Urinary bladder (tissue), 4 donors: Measurements from ENCODE around the gene HYPK. TPM values are rescaled to one million over a fixed set of nuclear protein-coding genes. Genes with fewer than 3 reads are reported as not detected.
"Not testable (repeated sequence)": the region's sequence is repeated elsewhere in the genome, so short reads cannot be mapped to it uniquely, and the experiment has no call there.

Experiments
- DNase-seq: peaks from one replicate; pipeline ENCODE4 v3.0.0-alpha.2; 2015; ENCODE audit errors: extremely low spot score
- H3K27ac ChIP-seq: one replicate; pipeline ENCODE4 v1.5.1; 2013; ENCODE audit warnings: low read depth, mild to moderate bottlenecking, moderate library complexity
- H3K36me3 ChIP-seq: one replicate; pipeline ENCODE4 v1.6.1; 2013; ENCODE audit warnings: mild to moderate bottlenecking, moderate library complexity; ENCODE audit not compliant: insufficient read depth
- H3K4me1 ChIP-seq: one replicate; pipeline ENCODE4 v1.6.1; 2013; ENCODE audit warnings: mild to moderate bottlenecking, moderate library complexity; ENCODE audit not compliant: insufficient read depth
- H3K4me3 ChIP-seq: one replicate; pipeline ENCODE4 v1.5.1; 2013; ENCODE audit warnings: low read depth, low read length
- WGBS: extraction: QIAGEN DNeasy Blood & Tissue Kit; methylation state at CpG from one replicate; pipeline ENCODE4 v1.1.7; 2013; 5-methylcytosine and 5-hydroxymethylcytosine counted together
- polyA plus RNA-seq: library from polyadenylated mRNA; stranded (reverse); fragments of 200-250 nt; gene quantifications from one replicate; pipeline ENCODE4 v1.2.3, GENCODE V29; 2013
- total RNA-seq: library from RNA; depleted of rRNA; stranded (reverse); fragments of >200 nt; gene quantifications from one replicate; pipeline ENCODE4 v1.2.3, GENCODE V29; 2014
- donor health status: healthy with polysubstance abuse.
- donor health status: healthy.

The HYPK gene
- total and polyA plus RNA-seq, 2 donors: 5.3 to 11.9 TPM

GRCh38 chr15:43808960-43809678 is 8.7 kb downstream of the HYPK start:
- H3K27ac ChIP-seq: no peak overlapping the region
- peaks cover 13% of the 10 kb centered on the region for H3K36me3 ChIP-seq
- DNase-seq: no peak
- no peaks in the 10 kb centered on the region for H3K4me1 ChIP-seq
- 90% methylated on average over 6 of the region's 6 CpGs for WGBS
- no peak overlapping the region for H3K4me3 ChIP-seq

DNA sequence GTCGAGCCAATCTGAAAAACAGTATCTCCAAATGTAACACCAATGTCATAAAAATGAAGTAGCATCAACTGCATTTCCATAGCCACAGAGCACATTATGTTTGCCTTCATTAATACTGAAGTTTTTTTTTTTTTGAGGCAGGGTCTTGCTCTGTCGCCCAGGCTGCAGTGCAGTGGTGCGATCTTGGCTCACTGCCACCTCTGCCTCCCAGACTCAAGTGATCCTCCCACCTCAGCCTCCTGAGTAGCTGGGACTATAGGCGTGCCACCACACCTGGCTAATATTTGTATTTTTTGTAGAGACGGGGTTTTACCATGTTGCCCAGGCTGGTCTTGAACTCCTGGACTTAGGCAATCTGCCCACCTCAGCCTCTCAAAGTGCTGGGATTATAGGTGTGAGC is 14.7 kb downstream of the HYPK start:
- WGBS: 94% methylated on average over 5 of the region's 5 CpGs
- not testable (repeated sequence) for H3K36me3 ChIP-seq

GRCh38 chr15:43821505-43821904 is 21.1 kb downstream of the HYPK start:
- DNase-seq: no peak
- H3K4me1 ChIP-seq: no peaks in the 10 kb centered on the region
- no peak overlapping the region for H3K4me3 ChIP-seq
- 26% methylated on average over 3 of the region's 3 CpGs for WGBS
- peaks cover 2% of the 10 kb centered on the region for H3K36me3 ChIP-seq
- H3K27ac ChIP-seq: no peak overlapping the region

More for the DNA sequence above, 14.7 kb downstream of the HYPK start:
- H3K27ac ChIP-seq, H3K4me1 ChIP-seq, DNase-seq, H3K4me3 ChIP-seq: not testable (repeated sequence)

GRCh38 chr15:43824302-43825246 is 24.2 kb downstream of the HYPK start, which contains the start of gene MFAP1:
Gene MFAP1 (minus strand): TSS chr15:43824690. CDS start chr15:43824569, 121 bp downstream.
- peak within 1 kb of the TSS; percentile 92 for H3K27ac ChIP-seq
- no peaks in the 10 kb centered on the region for H3K4me1 ChIP-seq
- 9% methylated on average over 46 of the region's 46 CpGs for WGBS
- peak; percentile 95 for DNase-seq
- peak within 1 kb of the TSS; percentile 70 for H3K4me3 ChIP-seq
- H3K36me3 ChIP-seq: no peaks in the 10 kb centered on the region

DNA sequence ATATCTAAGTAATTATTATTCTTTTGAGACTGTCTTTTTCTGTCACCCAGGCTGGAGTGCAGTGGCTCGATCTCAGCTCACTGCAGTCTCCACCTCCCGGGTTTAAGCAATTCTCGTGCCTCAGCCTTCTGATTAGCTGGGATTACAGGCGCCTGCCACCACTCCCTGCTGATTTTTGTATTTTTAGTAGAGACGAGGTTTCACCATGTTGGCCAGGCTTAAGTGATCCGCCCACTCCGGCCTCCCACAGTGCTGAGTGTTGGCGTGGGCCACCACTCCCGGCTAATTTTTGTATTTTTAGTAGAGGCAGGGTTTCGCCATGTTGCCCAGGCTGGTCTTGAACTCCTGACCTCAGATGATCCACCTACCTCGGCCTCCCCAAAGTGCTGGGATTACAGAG is 24.9 kb downstream of the HYPK start:
- 95% methylated on average over 11 of the region's 11 CpGs for WGBS
- H3K27ac ChIP-seq, DNase-seq, H3K4me1 ChIP-seq, H3K4me3 ChIP-seq, H3K36me3 ChIP-seq: not testable (repeated sequence)

GRCh38 chr15:43826029-43826507 is 25.7 kb downstream of the HYPK start:
- no peaks in the 10 kb centered on the region for H3K36me3 ChIP-seq
- H3K4me1 ChIP-seq: no peaks in the 10 kb centered on the region
- 96% methylated on average over 11 of the region's 11 CpGs for WGBS
- no peak for DNase-seq
- H3K4me3 ChIP-seq: no peak overlapping the region
- no peak overlapping the region for H3K27ac ChIP-seq

DNA sequence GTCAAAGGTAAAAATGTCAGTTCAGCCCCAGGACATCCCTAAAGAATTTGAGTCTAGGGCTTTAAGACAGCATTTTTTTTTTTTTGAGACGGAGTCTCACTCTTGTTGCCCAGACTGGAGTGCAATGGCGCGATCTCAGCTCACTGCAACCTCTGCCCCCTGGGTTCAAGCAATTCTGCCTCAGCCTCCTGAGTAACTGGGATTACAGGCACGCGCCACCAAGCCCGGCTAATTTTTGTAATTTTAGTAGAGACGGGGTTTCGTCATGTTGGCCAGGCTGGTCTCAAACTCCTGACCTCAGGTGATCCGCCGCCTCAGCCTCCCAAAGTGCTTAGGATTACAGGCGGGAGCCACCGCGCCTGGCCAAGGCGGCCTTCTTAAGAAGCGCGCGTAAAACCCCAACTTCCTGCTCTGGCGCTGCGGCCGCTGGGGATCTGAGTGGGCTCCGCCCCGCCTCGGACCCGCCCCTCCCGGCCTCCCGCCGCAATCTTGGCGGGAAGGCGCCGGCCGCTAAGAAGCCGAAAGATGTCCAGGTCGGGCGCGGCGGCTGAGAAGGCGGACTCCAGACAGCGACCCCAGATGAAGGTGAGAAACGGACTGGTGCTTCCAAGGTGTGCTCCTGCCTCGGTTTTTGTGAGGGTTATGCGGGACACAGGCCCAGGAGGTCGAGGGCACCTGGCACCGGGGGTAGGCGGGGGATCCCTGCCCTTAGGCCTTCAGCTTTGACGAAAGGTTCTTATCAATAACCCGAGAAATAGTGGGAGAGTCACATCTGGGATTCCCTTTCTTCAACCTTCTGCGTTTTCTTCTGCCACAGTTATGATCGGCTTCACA is 26.3 kb downstream of the HYPK start, which contains the start of gene WDR76:
TSS of gene WDR76 (plus strand) at position 495 of the 834 bp plus-strand sequence. CDS start at position 526, 31 bp downstream.
- DNase-seq: peak; percentile 40
- 5% methylated on average over 48 of the region's 48 CpGs for WGBS
- H3K27ac ChIP-seq: peak within 1 kb of the TSS; percentile 74
- peak within 1 kb of the TSS; percentile 52 for H3K4me3 ChIP-seq
- H3K36me3 ChIP-seq: no peaks in the 10 kb centered on the region
- H3K4me1 ChIP-seq: no peaks in the 10 kb centered on the region

DNA sequence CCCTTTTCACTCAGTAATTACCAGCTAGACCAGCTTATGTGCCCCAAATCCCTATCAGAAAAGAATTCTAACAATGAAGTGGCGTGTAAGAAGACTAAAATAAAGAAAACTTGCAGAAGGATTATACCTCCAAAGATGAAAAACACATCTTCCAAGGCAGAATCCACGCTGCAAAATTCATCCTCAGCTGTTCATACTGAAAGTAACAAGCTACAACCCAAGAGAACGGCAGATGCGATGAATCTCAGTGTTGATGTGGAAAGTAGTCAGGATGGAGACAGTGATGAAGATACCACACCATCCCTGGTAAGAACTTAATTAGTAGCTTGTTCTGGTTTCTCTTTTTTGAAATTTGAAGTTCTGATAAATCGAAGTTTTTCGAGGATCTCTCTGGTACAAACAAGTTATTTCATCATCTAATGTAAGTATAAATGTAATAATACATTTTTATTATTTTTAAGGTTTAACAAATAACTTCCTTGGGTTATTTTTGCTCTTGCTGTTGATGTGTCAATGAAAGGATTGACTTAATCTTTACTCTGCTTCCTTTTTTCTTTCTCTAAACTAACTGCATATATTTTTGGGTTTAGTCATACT is 27.8 kb downstream of the HYPK start:
- H3K4me3 ChIP-seq: no peak overlapping the region
- H3K36me3 ChIP-seq: no peaks in the 10 kb centered on the region
- 47% methylated on average over 6 of the region's 6 CpGs for WGBS
- no peaks in the 10 kb centered on the region for H3K4me1 ChIP-seq
- no peak overlapping the region for H3K27ac ChIP-seq
- no peak for DNase-seq

GRCh38 chr15:43829951-43830540 is 29.6 kb downstream of the HYPK start:
- 96% methylated on average over 9 of the region's 9 CpGs for WGBS
- not testable (repeated sequence) for DNase-seq, H3K27ac ChIP-seq, H3K4me3 ChIP-seq, H3K4me1 ChIP-seq, H3K36me3 ChIP-seq

GRCh38 chr15:43830691-43831275 is 30.4 kb downstream of the HYPK start:
- not testable (repeated sequence) for H3K4me1 ChIP-seq, H3K27ac ChIP-seq, H3K36me3 ChIP-seq, H3K4me3 ChIP-seq, DNase-seq
- WGBS: 98% methylated on average over 9 of the region's 9 CpGs

DNA sequence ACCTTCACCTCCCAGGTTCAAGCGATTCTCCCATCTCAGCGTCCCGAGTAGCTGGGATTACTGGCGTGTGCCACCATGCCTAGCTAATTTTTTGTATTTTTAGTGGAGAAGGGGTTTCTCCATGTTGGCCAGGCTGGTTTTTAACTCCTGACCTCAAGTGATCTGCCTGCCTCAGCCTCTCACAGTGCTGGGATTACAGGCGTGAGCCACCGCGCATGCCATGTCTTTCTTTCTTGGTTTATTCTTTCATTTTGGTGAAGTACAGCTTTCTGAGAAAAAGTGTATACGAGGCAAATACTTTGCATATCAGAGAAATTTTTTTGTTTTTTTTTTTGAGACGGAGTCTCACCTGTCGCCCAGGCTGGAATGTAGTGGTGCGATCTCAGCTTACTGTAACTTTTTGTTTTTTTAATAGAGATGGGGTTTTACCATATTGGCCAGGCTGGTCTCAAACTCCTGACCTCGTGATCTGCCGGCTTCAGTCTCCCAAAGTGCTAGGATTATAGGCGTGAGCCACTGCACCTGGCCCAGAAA is 31.2 kb downstream of the HYPK start:
- H3K4me3 ChIP-seq, H3K4me1 ChIP-seq, H3K27ac ChIP-seq, DNase-seq, H3K36me3 ChIP-seq: not testable (repeated sequence)
- WGBS: 93% methylated on average over 14 of the region's 14 CpGs

DNA sequence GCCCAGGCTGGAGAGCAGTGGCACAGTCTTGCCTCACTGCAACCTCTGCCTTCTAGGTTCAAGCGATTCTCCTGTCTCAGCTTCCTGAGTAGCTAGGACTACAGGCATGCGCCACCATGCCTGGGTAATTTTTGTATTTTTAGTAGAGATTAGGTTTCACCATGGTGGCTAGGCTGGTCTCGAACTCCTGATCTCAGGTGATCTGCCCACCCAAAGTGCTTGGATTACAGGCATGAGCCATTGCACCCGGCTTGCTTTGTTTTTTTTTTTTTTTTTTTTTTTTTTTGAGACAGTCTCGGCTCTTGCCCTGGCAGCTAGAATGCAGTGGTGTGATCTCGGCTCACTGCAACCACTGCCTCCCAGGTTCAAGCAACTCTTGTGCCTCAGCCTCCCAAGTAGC is 32.1 kb downstream of the HYPK start:
- not testable (repeated sequence) for DNase-seq, H3K36me3 ChIP-seq, H3K4me1 ChIP-seq, H3K27ac ChIP-seq, H3K4me3 ChIP-seq
- WGBS: 89% methylated on average over 6 of the region's 6 CpGs
